GM03348 (cell line): Measurements from ENCODE around the gene SYT6.

Experiments
- DNase-seq: peaks from one replicate; pipeline ENCODE4 v3.0.0; 2012; ENCODE audit warnings: low spot score

Gene SYT6, protein sequence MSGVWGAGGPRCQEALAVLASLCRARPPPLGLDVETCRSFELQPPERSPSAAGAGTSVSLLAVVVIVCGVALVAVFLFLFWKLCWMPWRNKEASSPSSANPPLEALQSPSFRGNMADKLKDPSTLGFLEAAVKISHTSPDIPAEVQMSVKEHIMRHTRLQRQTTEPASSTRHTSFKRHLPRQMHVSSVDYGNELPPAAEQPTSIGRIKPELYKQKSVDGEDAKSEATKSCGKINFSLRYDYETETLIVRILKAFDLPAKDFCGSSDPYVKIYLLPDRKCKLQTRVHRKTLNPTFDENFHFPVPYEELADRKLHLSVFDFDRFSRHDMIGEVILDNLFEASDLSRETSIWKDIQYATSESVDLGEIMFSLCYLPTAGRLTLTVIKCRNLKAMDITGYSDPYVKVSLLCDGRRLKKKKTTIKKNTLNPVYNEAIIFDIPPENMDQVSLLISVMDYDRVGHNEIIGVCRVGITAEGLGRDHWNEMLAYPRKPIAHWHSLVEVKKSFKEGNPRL

DNA sequence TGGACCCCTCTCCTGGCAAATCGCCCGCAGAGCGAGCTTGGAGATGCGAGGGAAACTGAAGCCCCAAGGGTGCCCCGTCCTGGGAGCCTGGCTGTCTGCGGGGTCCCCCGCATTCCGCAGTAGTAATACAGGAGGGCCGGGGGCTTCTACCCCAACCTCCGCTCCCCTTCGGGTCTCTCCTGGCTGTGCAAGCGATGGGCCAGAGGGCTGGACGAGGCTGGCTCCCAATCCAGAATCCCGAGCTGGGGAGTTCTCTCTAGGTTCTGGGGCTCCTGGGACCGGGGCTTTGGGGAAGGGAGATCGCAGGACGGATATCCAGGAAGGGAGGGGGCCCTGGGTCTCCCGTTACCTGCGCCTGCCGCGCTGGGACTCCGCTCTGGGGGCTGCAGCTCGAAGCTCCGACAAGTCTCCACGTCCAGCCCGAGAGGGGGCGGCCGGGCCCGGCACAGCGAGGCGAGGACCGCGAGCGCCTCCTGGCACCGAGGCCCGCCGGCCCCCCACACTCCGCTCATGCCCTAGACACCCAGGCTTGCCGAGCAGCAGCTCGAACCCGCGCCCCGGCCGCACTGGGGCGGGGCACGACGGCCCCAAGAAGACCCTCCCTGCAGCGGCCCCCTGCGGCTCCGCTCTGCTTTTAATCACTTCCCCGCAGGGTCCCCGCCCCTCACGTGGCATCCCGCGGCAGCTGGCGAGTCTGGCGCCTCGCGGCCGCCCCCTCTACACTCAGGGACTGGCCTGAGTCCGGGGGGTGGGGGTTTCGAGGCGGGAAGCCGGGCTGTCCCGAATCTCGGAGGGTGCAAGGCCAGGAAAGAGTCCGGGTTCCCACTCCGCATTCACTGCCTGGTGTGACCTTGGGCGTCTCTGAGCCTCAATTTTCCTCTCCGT is at the start of gene SYT6:
Gene SYT6 (minus strand): TSS at position 609 of the 885 bp plus-strand sequence. CDS start 97 bp downstream, at position 512.
- no peak for DNase-seq

DNA sequence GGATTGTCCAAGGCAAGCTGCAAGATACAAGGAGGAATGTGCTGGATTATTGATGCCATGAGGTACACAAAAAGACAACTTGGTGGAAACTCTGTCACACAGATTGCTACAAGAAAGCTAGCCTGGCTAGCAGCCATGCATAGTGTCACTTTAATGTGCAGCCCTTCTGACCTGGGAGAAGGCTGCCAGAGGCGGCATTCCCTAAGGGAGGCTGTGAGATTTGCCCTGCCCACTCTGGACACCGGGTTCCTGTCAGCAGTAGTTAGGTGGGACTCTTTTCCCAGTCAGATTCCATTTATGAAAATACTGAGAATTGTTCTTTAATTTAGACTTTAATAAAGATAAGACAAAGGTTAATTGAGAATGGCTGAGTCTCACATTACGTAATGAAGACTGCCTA is 47.8 kb upstream of the SYT6 start:
- no peak for DNase-seq

DNA sequence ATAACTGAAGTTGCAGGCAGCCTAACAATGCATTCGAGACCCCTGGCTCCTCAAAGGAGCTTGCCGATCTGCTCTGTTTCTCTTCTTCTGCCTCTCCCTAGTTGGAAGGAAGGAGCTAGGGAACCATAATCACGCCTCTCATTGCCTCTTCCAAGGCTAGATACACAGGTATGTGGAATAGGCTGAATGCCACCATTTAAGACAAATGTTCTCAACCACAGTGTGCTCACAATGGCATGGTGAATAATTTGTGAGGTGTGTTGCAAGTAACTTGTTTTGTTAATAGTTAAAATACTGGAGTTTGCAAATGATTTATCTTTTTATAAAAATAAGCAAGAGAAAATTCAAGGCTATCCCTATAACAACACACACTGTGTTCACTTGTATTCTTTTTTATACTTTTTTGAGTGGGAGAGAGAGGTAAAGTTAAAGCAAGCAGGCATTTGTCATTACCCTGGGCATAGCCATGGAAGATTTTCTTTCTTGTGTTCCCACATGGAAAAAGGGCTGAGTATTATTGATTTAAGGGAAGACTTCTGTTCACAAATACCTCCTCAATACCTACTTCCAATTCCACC is 45.4 kb upstream of the SYT6 start:
- no peak for DNase-seq

DNA sequence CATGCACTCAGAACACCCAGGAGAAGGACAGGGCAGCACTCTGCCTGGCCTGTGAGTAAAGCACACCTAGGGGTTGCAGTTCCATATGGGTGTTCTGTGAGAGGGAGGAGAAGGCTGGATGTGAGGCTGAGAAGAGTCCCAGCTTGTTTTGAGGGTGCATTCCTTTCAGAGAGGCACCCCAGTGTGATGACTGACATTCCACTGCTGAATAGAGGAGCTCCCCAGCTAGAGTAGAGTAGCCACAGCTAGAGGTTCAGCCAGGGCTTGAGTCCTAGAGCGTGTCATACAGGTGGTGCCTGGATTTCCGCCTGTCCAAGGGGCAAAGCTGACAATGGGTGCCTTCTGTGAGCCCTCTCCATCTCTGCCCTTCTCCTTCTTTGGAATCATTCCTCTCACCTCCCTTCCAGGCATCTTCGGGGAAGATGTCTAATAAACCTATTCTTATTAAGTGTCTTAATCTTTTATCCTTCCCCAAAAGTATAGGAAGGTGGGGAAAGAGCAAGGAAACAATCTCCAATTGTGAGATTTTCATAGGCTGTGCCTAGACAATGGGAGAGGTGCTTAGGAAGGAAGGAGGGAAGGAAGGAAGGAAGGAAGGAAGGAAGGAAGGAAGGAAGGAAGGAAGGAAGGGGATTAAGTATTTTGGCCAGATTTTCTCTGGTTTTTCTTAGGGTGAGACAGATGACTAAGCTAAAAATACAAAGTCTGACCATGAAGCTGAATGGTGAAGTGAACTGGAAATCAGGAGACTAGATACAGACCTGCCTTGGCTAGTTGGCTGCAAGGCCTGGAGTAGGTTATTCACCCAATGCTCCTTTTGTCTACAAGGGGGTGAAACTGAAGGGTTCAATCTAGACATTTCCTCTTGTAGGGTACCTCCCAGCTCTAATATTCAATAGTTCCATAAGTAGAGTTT is 43.6 kb upstream of the SYT6 start:
- DNase-seq, result no peak

DNA sequence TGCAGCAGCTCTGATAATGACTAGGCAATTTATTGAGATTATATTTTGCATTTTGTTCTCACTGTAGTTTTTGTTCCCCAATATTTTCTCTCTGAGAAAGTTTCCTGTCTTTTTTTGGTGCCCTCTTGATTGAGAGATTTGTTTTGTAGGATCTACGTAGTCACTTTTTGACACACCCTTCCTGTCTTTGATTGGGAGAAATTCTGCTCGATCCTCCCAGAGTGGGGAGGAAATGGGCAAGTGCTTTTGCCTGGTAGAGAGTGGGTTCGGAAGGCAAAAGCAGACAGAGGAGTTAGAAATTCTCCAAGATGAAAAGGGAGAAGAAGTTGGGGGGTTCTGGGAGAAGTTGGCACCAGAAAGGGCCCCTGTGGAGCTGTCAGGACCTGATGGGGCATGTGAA is 42.1 kb upstream of the SYT6 start:
- no peak for DNase-seq

DNA sequence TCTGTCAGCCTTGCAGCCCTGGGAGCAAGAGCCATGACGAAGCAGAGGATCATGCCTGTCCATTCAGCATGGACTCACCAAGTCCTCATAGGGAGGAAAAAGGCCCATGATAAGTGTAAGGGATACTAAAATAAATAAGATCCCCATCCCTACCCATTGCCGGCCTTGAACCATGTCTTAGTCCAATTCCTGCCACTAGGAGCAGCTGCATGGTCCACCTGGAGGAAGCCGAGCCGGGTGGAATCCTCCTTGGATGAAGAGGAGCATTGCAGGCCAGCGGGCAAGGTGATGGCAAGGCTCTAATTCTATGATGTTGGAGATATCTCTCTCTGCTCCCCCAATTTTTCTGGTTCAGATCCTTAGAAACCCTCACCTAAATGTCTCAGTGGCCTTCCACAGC is 38.7 kb upstream of the SYT6 start:
- DNase-seq, result no peak

DNA sequence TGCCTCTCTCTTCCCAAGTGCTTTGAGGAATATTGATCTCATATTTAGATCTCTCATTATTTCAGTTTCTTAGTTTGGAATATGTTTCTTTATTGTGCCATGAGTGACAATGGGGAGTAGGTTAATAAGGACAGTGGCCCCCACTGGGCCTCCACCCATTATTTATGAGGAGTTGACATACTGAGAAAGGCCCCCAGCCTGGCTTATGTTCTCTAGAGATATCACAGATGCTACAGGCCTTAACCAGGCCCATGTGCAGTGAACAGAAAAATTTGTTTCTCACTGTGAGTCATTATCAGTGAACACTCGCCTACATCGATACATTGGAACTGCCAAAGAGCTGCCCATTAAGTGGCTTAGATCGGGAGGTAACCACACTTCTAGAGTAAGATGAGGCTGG is 35.7 kb upstream of the SYT6 start:
- no peak for DNase-seq

DNA sequence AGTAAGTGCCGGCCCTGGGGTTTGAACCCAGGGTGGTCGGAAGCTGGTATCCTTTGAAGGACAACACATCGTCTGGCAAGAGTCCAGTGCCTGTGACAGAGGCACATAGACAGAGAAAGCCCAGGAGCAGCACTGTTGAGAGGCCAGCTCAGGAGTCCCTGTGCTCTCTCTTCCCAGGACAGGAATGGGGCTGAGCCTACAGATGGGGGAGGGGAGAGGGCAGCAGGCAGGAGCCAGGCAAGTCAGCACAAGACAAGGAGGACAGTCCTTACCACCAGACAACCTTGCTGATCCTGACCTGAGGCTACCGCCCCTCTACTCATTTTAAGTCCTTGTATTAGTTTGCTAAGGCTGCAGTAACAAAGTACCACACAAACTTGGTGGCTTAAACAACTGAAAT is 27.7 kb upstream of the SYT6 start:
- DNase-seq, result no peak

DNA sequence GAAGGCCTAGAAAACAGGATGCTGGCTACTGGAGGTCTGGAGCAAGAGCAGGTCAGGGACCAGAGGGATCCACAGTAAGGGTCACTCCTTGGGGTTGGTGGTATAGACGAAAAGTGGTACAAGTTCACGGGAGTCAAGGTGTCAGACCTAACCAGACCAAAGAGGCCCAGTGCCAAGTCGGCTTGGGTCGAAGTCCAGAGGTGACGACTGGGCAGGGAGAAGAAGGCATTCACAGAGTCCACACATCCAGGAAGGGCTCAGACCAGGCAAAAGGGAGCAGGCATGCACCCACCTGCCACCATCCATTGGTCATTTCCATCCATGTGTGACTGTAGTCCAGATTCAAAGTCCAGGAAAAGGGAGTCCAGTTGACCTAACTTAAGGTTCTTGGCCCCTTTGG is 27.1 kb upstream of the SYT6 start:
- DNase-seq, result no peak

DNA sequence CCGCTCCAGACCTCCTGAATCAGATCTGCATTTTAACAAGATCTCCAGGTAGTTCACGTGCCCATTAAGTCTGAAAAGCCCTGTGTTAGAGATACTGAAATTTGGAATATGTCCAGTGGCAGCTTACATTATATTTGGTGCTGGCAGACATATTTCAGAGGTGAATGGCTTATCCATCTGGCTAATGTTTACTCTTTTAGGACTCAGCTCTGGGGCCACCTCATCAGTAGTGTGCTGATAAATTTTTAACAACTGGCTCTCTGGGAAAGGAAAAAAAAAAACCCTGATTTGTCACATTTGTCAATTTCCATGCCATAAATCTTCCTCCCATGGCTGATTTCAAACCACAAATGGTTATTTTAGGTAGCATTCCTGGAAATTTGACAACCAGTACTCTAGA is 25.3 kb upstream of the SYT6 start:
- DNase-seq, result no peak

DNA sequence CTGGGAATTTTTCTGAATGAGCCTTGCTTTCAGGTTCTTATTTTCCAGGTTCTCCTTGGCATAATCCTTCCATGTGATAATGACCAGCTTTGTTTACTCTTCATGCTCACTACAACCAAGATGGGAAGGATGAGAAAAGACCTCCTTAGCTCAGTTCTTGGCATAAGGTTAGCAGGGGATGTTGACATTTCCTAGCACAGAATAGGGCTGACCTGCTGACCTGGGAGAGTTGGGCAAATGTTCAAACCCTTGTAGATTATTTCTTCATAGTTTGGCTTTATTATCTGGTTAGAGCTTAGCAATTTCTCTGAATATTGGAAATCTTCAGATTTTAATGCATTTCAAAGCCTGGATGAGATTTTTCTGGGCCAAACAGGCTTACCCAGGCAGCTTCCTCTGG is 23.6 kb upstream of the SYT6 start:
- DNase-seq, result no peak

DNA sequence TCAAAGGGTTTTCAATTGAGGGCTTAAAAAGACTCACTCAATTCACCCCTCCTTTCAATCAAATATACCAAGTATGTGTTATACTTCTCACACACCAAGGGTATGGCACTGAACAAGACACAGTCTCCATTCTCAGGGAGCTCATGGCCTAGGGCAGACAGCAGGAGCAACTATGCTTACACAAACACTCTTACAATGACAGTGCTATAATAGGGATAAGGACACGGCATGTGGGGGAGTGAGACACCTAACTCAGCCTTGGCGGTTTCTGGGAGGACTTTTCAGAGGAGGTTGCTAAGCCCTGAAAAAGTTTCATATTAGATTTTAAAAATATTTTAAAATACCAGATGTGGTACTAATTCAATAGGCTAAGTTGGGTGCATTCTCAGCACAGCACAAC is 22.7 kb upstream of the SYT6 start:
- no peak for DNase-seq

DNA sequence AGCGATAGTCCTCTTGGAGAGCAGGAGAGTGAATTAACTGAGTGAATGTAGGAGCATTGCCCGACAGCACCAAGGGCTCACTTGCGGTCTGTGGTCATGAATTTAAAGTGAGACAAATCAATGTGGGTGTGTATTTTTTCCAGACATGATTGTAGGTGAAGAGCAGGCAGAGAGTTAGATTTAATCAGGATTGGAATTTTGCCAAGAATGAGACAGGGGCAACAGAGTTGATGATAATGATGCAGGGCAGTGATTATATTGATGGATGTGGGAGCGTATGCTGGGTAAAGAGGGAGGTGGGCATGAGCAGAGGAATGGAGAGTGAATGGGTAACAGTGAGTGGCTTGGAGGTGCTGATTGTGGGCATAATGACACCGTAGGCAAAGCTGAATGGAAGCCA is 20.0 kb upstream of the SYT6 start:
- DNase-seq, result no peak

DNA sequence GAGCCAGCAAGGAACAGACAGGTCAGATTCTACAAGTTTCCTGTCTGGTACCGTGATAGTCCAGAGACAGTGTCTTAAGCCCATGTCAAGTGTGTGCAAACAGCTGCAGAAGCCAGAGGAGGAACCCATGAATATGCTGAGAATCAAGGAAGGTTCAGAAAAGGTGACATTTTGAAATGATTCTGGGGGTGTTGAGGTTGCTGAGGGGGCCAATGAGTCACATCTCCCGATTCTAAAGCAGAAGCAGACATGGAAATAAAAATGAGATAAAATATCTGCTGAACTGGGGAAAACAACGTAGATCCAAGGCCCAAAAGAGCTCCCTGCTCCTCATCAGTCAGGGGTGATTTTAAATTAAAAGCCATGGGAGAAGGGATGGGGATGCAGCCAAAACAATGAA is 15.8 kb upstream of the SYT6 start:
- DNase-seq, result no peak

DNA sequence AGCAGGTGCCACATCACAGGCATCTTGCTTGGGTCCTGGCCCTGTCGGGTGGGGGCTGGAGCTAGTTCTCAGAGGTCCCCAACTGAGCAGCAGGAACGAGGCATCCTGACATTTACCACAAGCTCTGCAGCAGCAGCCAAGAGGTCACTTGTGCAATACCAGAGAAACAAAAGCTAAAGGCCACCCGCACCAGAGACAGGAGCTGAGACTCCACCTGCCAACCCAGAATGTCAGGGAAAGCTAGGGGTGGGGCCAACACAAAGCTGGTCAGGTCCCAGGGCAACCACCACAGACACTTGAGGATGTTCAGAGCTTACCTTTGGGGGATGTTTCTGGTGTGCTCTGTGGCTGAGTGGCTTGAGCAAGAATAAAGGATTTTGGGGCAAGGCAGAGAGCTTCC is 13.6 kb upstream of the SYT6 start:
- DNase-seq, result no peak

DNA sequence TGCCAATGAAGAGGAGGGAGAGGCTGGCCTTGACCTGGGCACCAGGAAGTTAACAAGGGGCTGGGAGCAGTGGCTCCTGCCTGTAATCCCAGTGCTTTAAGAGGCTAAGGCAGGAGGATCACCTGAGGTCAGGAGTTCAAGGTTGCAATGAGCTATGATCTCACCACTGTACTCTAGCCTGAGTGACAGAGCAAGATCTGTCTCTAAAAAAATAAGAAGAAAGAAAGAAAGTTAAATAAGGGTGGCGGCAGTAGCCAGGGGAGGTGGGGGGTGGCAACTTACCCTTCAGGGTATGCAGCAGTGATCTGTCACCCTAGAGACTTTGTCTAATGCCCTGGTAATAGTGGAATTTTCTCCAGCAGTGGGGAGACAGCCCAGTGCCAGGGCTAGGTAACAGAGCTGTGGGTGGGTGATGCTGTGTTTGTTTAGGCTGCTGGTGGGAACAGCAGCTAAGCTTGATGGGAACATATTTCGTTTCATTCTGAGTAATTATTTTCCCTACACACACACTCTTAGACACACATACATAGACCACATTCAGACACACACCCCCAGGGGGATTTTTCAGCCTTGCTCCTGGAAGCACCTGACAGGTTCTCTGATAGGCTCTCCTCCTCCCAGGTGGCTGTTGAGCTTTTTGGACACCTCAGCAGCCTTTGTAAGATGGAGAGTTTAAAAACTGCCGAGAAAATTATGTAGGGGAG is 11.3 kb upstream of the SYT6 start:
- DNase-seq, result no peak

DNA sequence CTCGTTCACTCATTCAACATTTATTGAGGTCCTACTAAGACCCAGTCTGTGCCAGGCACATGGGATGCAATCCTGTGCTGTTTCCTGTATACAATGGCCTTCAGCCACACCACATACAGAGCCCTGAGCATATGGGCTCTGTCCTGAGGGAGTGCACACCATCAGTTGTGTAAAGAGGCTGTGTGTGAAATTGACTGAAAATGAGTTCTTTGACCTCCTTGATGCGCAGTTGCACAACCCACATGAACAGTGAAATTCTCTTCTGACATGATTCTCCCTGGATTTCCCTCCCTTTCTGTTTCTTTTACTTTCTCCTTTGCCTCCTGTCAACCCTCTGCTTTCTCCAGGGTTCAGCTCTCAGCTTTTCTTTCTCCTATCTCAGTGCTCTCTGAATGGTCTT is 6.3 kb upstream of the SYT6 start:
- no peak for DNase-seq

DNA sequence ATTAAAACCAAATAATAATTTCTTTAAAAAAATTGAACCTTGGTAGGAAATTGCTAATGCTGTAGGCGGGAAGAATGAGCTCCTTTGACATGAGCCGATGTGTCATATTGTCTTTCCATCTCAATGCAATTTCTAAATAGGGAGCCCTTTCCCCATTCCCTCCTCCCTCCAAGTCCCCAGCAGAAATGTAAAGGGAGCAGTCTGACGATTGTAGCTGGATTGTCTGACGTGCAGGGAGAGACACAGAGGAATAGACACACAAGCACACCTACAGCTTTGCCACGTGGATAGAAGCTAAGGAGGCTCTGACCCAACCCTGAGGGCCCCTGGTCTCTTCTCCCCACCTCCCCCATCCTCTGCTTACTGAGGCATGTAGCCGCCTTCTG is 3.6 kb upstream of the SYT6 start:
- DNase-seq, result no peak

DNA sequence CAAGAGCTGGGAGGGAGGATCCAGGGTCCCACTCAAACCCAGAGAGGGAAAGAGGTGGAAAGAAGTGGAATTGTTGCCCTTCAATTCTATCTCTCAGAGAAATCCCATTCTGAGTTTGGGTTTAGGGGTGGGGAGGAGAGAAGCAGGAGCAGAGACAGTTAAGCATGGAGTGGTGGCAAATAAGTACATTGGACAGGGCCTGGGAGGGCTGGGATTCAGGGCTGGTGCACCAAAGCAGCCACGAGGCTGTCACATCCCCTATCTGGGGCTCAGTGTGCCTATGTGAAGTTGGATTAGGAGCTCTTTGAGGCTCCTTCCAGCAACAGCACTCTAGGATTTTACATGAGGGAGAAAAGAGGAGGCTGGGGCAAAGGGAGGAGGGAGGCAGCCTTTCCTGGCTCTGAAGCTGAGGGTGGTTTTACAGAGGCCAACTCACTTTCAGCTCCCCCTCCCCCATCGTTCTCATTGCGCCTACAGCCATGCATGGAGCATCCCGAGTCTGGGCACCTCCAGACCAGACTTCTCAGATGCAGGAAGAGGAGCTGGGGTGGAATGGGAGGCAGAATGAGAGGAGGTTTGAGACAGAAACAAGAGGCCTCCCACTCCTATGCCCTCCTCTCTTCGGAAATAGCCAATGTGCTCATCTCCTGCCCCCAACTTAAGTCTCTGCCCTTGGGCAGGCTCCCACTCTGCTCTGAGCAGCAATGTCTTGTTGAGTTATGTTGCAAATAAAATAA is 3.0 kb upstream of the SYT6 start:
- no peak for DNase-seq

DNA sequence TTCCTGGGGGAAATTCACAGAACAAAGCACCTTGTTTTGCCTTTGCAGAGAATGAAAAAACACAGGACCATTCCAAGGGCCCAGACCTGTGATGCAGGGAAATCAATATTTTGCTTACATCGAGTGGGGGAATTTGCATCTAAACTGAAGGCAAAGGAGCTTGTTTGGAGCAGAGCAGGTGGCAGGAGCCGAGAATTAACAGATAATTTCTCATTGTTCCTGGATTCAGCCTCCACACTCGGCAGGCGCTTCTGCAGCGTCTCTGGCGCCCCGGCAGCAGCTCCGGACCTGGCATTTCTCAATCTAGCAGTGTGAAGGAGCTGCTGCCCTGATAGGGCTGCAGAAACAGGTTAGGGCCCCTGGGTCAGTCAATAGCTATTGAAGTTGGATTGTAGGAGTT is 2.0 kb upstream of the SYT6 start:
- DNase-seq, result no peak

DNA sequence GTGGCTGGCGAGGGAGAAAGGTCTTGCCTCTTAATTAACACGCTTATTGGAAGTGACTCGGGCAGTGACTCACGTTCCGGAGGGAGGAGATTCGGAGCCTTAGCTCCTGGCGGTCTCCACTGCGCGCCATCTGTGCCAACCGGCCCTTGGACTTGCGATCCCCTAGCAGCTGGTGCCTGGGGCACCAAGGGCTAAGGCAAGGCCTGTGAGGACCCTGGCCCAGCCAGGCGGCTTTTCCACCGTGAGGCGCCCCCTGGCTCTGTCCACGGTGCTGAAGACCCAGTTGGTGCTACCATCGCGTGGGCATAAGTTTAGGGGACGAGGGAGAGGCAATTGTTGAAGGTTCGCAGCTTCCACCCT is 1.3 kb upstream of the SYT6 start:
- peak; percentile 31 for DNase-seq
